GM18498 (cell line): ENCODE data around the gene LATS2.

Experiments used
- ATAC-seq: cut with Tn5 transposase; IDR thresholded peaks from one replicate; pipeline ENCODE4 v1.9.1; 2021; ENCODE audit warnings: mild to moderate bottlenecking, moderate library complexity; ENCODE audit not compliant: unreplicated experiment

LATS2 gene

DNA sequence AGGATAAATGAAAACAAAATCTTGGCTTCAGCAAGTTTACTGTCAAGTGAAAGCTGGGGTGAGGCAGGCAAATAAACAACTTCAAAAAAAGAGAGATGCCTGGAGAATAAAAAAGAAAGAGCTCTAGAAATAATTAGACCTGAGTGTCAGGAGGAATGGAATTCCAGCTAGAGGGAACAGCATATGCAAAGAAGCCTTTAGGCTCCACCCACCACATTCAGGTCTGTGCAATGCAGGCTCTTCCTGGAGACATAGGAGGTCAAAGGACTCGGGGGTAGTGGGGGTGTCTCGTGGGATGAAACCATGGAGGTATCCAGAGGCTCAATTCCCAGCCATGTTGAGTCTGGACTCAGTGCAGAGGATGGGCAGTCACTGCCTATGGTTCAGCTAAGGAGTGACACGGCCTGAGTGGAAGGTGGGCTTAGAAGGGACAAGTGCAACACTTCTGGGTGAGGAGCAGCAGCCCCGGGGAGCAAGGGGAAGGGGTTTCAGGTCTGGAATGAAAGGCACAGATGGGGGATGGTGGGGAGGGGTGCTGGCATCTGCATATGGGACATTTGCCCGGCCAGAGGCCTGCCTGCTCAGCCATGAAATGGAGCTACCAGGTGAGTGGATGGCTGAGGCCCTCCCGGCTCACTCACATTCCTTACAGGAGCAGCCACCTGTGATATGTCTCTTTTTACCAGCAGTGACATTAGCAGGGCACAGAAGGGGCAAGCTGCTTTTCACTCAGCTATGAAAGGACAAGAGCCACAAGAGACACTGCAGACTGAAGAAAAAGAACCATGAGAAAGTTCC is 12.3 kb downstream of the LATS2 start:
- ATAC-seq = no peak

DNA sequence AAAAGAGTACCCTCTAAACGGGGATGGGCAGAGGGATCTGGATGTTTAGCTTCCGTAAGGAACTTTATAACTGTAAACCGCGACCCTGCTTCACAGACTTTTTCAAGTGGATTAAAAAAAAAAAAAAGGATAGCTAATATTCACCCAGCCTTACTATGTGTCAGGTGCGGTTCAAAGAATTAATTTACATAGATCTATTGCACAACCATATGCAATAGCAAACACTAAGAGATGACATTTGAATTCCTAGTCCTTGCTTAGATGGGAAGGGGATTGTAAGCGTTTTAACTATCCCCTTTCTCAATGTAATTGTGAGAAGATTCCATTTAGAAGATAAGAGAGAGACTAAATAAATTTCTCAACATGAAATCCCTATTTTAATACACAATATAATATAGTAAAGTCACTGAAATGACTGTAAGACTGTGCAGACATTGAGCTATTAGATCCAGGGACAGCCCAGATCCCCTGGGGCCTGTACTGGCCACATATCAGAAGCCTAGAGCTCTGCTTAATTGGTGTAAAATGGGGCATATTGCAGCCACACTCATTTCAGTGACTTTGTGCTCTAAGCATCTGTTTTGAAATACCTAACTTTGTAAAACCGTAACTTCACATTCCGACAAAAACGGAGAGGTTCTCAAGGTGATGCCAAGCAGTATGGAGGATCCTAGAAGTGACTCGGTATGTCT is 13.6 kb downstream of the LATS2 start:
- ATAC-seq = no peak

DNA sequence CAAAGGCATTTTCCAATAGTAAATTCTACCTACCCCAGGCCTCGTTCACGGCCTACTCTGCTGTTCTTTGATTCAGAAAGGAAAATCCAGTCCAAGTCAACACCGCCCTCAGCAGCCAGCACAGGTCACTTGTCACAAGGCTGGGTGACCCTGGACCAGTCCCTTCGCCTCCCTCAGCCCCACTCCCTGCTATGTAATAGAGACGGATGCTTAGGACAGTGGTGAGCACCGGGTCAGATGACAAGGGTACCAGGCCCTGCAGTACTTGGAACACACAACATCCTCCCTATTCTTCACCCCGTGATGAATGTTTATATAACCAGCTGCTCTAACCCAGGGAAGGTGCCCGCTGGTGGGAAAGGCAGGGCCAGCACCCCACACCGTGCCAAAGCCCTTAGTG is 14.3 kb downstream of the LATS2 start:
- no peak for ATAC-seq

DNA sequence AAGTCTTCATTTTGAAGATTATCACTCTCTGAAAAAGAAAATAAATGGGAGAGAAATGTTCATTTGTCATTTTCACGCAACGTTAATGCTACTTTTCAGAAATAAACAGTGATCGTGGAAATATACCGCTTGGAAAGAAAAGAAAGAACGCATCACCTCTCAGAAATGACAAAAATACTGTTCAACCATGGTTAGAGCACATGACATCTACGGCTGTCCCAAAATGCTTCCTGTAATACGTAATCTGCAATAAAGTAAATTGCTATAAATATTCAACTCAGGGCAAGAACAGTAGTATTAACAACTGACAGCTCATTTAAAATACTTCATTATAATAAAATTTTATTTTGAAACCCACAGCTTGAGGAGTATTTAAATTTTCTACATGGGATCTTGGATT is 15.2 kb downstream of the LATS2 start:
- ATAC-seq = no peak

DNA sequence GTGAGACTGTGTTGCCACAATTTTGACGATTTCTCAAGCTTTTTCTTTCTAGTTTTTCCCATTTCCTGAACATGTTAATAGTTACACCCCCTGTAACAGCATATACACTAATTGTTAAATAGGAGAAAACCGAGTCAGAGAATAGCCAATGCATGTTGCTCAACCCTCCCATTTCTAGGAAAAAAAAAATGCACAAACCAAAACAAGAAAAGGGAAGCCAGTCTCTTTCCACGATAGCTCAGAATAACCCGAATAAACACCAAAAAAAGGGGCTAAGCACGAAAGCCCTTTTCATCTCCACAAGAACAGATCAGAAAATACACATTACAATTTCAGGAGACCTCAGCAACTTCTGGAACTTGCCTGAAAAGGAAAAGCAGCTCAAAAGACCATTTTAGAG is 16.3 kb downstream of the LATS2 start:
- no peak for ATAC-seq

DNA sequence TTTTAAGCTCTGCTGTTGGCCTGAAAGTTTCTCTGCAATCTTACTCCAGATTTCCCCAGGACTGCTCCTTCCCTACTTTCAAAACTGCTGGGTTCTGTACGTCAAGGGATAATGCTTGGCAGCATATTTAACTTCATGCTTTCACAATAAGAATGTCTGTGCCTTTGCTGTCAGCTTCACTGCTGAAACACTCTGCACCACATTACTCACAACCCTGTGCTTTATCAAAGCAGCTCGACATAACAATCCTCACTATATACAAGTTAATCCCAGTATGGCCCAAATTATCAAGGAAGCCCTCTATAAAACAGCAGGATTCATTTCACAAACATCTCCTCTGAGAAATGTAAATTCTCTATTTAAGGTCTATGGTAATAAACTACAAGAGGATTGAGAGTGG is 17.5 kb downstream of the LATS2 start:
- ATAC-seq = no peak

DNA sequence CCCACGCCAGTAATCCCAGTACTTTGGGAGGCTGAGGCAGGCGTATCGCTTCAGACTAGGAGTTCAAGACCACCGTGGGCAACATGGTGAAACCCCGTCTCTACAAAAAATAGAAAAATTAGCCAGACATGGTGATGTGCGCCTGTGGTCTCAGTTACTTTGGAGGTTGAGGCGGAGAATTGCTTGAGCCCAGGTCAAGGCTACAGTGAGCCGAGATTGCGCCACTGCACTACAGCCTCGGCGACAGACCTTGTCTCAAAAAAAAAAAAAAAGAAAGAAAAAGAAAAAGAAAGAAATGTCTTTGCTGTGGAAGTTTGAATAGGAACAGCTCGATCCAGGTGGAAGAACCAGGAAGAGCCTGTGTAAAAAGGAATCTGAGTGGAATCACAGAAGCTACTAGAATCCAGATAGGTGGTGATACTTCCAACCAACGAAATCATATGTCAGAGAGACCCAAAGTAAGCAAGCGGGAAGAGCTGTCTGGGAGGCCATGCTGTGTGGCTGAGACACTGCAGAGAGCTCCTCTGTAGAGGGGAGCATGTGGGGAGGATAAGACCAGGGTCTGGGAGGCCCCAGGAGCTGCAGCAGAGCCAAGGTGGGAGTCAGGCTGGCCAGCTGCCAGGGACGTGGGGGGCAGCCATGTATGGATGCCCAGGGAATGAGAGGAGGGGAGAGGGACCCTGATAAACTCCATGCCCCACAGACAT is 21.1 kb downstream of the LATS2 start:
- ATAC-seq = no peak

DNA sequence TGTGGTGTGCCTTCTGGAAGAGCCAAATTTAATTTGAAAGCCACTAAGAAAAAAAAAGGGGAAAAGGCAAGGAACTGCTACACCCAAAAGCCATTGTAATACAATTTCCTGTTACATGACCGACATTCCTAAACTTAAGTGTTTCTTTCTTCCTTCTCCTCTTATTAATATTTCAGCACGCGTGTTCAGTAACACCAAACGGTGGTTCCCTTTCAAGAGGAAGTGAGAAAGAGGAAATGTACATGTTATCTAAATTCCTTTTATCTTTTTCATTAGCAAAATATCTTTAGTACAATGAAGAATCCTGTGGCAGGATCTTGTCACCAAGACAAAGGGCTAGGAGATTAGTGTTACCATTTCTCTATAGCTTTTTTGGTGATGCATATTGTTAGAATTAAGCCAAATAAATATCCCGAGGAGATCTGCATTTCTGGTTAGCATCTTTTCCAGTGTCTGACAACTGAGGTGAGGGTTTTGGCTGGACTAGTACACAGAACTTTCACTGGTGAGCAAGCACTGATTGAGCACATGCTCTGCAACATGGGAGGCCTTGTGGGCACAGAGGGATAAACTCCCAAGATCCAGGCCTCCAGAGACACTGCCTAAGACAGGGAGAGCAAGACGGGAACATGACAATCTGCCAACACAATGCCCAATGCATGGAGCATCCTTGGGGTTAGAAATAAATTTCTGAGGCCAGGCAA is 22.1 kb downstream of the LATS2 start:
- no peak for ATAC-seq

DNA sequence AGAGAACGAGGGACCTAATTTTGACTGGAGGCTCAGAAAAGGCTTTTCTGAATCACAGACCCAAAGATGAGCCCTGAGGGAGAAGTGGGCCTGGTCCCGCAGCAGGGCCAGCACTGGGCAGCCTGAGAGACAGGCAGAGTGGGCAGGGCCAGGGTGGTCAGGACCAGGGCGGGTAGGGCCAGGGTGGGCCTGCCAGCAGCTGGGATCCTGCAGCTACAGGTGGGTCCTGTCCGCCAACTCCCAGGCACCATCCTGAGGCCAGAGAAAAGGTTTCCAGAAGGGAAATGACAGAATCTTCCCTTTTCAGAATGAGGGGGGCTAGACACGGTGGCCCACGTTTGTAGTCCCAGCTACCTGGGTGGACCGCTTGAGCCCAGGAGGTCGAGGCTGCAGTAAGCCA is 23.7 kb downstream of the LATS2 start:
- no peak for ATAC-seq

DNA sequence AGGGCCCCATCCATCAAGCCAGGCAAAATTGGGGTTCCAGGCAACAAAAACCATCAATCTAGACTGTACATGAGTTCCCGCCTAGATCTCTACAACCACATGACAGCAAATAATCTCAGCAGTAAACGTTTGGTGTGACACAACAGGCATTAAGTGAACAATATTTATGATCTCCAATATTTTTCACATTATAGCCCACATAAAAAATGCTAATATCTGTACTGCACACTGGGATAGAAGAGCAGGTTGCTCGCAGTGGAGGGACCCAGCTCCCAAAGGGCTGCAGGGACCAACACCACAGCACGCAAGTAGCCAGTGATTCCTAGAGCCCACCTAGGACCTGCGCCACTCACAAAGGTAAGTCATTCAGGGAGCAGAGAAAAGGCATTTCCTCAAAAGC is 25.9 kb downstream of the LATS2 start:
- ATAC-seq = no peak

DNA sequence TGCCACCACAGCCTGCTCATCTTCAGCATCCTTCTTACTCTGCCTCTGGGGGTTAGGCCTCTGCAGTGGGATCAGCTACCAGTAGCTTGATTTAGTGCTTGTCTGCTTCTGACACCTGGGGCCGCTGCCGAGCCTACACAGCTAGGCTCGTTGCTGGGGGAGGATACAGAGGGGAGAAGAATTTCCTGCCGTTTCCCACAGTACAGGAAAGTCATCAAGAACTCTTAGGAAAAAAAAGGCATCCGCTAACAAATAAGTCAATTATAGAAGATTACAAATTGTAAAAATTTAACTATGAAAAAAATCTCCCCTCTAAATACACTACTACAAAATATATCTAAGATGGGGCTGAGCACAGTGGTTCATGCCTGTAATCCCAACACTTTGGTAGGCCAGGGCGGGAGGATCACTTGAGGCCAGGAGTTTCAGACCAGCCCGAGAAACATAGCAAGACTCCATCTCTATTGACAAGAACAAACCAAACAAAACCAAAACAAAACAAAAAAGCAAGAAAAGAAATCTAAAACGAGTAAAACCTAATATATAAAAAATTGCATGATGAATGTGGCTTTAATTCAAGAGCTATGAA is 26.7 kb downstream of the LATS2 start:
- no peak for ATAC-seq

DNA sequence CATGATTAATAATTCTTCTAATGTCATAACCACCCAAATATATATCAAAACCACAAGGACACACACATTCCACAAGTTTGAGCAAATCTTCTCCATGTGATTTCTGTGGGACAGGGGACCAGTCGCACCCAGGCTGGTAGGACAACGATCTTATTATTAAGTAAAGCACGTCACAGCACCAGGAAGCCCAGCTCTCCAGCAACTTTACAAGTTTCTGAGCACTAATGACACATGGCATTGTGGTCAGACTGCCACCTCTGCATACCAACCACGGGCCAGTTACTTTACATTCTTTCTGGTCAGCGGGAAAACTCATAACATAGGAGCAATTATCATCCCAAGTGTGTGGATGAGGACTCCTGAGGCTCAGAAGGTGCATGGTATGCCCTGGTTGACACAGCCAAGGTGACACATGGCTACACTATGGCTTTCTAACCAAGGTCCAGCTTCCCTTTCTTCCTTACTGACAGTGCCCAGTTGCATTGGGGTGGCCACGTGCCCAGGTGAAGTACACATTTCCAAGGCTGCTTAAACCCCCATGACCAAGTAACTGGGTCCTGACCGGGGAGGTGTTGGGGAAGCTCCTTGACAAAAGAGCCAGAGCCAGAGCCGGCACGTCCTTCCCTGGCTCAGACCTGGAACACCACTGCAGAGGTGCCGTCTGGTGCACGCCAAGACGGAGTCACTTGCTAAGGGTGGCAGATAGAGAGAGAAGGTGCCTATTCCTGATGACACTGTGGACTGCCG is 27.4 kb downstream of the LATS2 start:
- no peak for ATAC-seq

DNA sequence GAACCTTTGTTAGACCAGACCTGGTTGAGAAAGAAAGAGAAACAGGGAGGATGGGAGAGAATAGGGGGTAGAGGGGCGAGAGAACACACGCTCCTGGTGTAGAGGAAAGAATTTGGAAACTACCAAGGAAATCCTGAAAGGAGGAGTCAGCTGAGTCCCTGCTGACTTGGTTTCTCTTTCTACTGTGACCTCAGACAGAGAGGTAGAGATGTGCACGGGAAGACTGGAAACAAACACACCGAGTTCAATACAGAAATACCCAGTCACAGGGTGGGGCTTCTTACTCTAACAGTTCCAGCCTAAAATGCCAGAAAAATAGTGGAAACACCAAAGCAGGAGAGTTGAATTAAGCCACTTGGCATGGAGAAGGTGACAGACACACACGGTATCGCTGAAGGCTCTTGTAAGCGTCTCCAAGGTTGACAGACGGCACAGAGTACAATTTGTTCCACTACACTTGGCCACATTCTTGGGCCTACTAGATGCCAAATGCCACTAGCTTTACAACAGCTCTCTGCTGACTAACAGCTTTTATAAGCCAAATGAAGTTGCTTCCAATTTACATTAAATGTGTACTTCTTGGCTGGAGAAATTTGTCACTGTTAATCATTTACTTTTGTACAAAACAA is 28.1 kb downstream of the LATS2 start:
- no peak for ATAC-seq

DNA sequence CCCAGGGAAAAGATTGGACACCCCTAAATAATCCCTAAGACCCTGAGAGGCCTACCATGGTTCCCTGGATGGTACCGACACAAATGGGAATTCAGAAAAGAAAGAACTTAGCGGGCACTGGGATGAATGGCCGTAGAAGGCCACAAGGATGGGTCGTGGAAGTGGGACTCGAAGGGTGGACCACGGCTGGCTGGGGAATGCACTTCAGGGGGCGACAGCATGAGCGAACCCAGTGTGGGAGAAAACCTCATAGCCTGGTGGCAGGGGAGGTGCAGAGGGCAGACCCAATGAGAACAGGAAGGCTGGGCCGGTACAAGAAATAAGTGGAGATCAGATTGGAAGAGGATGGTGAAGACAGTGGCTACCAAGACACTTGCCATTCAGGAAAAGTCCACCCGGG is 28.7 kb downstream of the LATS2 start:
- ATAC-seq = no peak

DNA sequence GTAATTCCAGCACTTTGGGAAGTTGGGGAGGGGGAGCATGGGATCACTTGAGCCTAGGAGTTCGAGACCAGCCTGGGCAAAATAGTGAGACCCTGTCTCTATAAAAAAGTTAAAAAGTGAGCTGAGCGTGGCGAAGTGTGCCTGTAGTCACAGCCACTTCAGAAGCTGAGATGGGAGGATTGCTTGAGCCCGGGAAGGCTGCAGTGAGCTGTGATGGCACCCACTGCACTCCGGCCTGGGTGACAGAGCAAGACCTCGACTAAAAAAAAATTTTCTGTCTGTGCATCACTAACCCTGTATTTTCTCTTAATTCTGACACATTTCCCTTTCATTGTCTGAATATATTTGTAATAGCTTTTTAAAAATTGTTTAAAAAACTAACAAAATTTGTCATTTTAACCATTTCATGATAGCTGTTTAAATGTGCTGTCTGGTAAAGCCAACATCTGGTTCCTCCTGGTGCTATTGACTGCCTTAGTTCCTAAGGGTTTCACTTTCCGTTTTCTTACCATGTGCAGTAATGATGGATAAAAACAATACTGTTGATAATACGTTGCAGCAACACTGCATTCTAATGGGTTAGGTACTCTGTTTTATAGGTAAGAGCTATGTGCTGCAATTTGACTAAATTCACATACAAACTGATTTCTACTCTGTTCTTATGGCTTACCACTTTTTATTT is 29.7 kb downstream of the LATS2 start:
- ATAC-seq = no peak

DNA sequence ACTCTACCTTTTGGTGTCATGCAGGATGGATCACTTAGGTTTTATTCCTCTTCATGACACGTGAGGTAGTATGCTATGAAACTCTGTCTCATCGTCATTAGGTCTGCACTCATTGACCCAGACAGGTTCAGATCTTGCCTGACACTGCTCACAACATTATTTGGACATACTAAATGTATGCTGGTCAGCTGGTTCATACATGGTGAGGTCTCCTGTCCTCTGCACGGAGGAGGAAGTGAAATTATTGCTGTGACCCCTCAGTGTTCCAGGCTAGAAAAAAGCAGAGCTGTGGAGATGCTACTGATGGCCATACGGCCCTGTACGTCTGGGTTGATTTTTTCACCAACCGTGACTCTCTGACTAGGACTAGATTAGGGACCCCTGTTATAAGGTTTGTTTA is 35.8 kb downstream of the LATS2 start:
- no peak for ATAC-seq

DNA sequence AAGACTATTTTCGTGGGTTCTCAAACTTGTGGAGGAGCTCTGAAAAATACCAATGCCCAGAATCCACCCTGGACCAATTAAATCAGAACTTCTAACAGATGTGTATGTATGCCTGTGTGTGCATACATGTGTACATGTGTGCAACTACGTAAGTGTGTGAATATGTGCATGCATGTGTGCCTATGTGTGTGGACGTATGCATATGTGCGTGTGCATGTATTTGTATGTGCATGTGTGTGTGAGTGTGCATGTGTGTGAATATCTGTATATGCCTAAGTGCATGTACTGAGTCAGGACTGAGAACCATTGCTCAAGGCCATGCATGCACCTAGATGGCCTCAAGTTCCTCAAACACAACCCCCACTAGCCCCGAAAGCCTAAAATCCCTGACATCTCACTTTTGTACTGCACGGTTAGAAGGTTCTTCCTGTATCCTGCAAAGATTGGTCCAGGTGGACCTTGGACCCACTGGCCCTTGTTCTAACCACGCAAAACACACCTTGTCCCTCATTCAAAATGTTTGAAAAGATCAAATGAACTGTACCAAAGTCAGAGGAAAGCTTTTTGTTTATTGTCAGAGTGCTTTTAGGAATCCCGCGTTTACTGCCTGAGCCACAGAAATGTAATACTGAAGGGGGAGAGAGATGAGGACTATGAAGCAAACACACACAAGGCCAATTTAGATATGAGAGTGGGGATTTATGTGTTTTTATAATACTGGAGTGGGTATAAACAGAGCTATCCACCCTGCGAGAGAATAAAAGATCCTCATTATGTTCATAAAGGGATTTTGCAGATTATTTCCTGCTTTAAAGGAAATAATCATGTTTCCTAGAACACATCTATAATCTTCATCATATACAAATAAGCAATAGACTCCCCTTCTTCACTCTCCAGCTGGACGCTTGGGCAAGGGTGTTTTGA is 39.1 kb downstream of the LATS2 start:
- no peak for ATAC-seq

DNA sequence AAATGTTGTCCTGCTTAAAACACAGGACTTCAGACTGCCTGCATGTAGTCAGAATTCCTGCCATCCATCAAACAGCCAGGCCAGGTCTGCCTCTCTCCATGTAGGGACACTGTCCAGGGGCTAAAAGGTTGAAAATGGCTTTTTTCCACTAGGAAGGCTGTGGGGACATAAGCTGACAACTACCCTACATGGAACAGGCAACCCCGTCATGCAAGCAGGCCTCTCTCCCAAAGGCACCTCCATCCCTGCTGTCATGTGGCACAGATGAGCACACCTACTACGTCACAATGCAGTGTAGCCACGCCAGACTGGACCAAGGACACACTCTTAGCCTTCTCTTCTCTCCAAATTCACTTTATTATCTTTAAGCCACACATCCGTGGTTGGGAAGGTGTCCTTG is 40.8 kb downstream of the LATS2 start:
- ATAC-seq = no peak
